K562 (cell line): ENCODE data around the gene KRIT1. TPM values are rescaled to one million over a fixed set of nuclear protein-coding genes. Genes with fewer than 3 reads are reported as not detected.

Experiments
- CBX2 ChIP-seq: fragments of 200-600 bp; sonication (generic); IDR thresholded peaks from one replicate; pipeline ENCODE4 v1.6.1; 2012; ENCODE audit warnings: mild to moderate bottlenecking, low read length, inconsistent platforms; ENCODE audit not compliant: insufficient read depth, poor library complexity, severe bottlenecking
- CHD1 ChIP-seq: fragments of 200-600 bp; sonication (generic); IDR thresholded peaks from one replicate; pipeline ENCODE4 v1.6.1; 2012; ENCODE audit warnings: mild to moderate bottlenecking, moderate library complexity, low read length, inconsistent platforms
- CXXC5 ChIP-seq: fragments of 250-450 bp; sonication (Bioruptor Pico); IDR thresholded peaks from 2 replicates; pipeline ENCODE4 v1.8.0; 2022; ENCODE audit warnings: inconsistent platforms, mild to moderate bottlenecking, moderate library complexity
- HDAC1 ChIP-seq, 2 experiments: fragments of 450-650 bp; IDR thresholded peaks; 2 replicates each; pipeline ENCODE4 v1.6.1; 2016 to 2017; ENCODE audit warnings: inconsistent platforms in 1 of 2, mild to moderate bottlenecking in 1 of 2, moderate library complexity in 1 of 2
- HDAC2 ChIP-seq: fragments of 450-650 bp; IDR thresholded peaks from 2 replicates; pipeline ENCODE4 v1.6.1; 2016; ENCODE audit warnings: mild to moderate bottlenecking
- HMGXB4 ChIP-seq: sonication (generic); formaldehyde crosslinking; IDR thresholded peaks from 2 replicates; pipeline ENCODE4 v1.8.1; 2023; ENCODE audit warnings: mild to moderate bottlenecking, missing genetic modification reagents
- KLF16 ChIP-seq: IDR thresholded peaks from 2 replicates; pipeline ENCODE4 v1.6.1; 2016; ENCODE audit warnings: antibody characterized with exemption
- NKRF ChIP-seq: fragments of 450-650 bp; IDR thresholded peaks from 2 replicates; pipeline ENCODE4 v1.6.1; 2016; ENCODE audit warnings: borderline replicate concordance
- PHF20 ChIP-seq: fragments of 450-650 bp; IDR thresholded peaks from 2 replicates; pipeline ENCODE4 v1.6.1; 2018; ENCODE audit not compliant: partially characterized antibody
- PHF8 ChIP-seq: fragments of 200-600 bp; sonication (generic); IDR thresholded peaks from 2 replicates; pipeline ENCODE4 v1.6.1; 2012; ENCODE audit warnings: mixed run types, mild to moderate bottlenecking, inconsistent platforms, low read length, moderate library complexity, borderline replicate concordance
- RBM14 ChIP-seq: fragments of 200-400 bp; formaldehyde crosslinking; IDR thresholded peaks from 2 replicates; pipeline ENCODE4 v1.6.1; 2018; ENCODE audit warnings: low read depth, mild to moderate bottlenecking, low read length, moderate library complexity, borderline replicate concordance; ENCODE audit not compliant: insufficient read depth
- RFX7 ChIP-seq: fragments of 250-450 bp; sonication (Bioruptor Pico); IDR thresholded peaks from 2 replicates; pipeline ENCODE4 v1.5.1; 2021; ENCODE audit warnings: mild to moderate bottlenecking
- SAFB ChIP-seq: fragments of 200-400 bp; formaldehyde crosslinking; IDR thresholded peaks from 2 replicates; pipeline ENCODE4 v1.6.1; 2017; ENCODE audit warnings: low read depth, low read length, borderline replicate concordance
- TCF15 ChIP-seq: fragments of 250-450 bp; sonication (Bioruptor Pico); IDR thresholded peaks from 2 replicates; pipeline ENCODE4 v1.8.0; 2022; ENCODE audit warnings: moderate library complexity, mild to moderate bottlenecking, inconsistent platforms
- TGIF2 ChIP-seq: sonication (generic); formaldehyde crosslinking; IDR thresholded peaks from 2 replicates; pipeline ENCODE4 v1.8.1; 2022; ENCODE audit warnings: mild to moderate bottlenecking, missing genetic modification reagents, moderate library complexity
- YY1 ChIP-seq, 3 experiments: IDR thresholded peaks; 2 replicates each; pipeline ENCODE4 v1.6.1; 2011; ENCODE audit warnings: low read length in 2 of 3, mild to moderate bottlenecking in 2 of 3, moderate library complexity in 2 of 3, borderline replicate concordance in 1 of 3, control low read depth in 1 of 3, low read depth in 1 of 3; ENCODE audit not compliant: insufficient read depth in 3 of 3, insufficient replicate concordance in 2 of 3, control insufficient read depth in 1 of 3, insufficient read length in 1 of 3; ENCODE audit errors: extremely low read depth in 1 of 3
- ZEB2 ChIP-seq: fragments of 450-650 bp; IDR thresholded peaks from 2 replicates; pipeline ENCODE4 v1.6.1; 2016
- ZNF239 ChIP-seq: fragments of 250-450 bp; sonication (Bioruptor Pico); IDR thresholded peaks from 2 replicates; pipeline ENCODE4 v1.4.0; 2020; ENCODE audit warnings: mild to moderate bottlenecking
- ZNF384 ChIP-seq: IDR thresholded peaks from 2 replicates; pipeline ENCODE4 v1.6.1; 2012; ENCODE audit warnings: low read depth, low read length, improper control_type of control experiment
- ZNF583 ChIP-seq: fragments of 250-450 bp; sonication (Bioruptor Pico); IDR thresholded peaks from 2 replicates; pipeline ENCODE4 v1.4.0; 2020
- ZNF695 ChIP-seq: fragments of 450-650 bp; formaldehyde crosslinking; IDR thresholded peaks from 2 replicates; pipeline ENCODE4 v1.4.0; 2020; ENCODE audit warnings: mild to moderate bottlenecking, moderate library complexity
- ZNF740 ChIP-seq, 3 experiments: fragments of 200-800 bp in 1 of 3; sonication (Bioruptor generic) in 1 of 3; sonication (generic) in 1 of 3; formaldehyde crosslinking in 1 of 3; IDR thresholded peaks; 2 replicates each; pipeline versions ENCODE4 v1.6.1 to v1.8.0; 2016 to 2022; ENCODE audit warnings: mild to moderate bottlenecking in 2 of 3, missing compliant biosample characterization in 2 of 3, missing genetic modification characterization in 2 of 3, missing genetic modification reagents in 1 of 3
- ZSCAN32 ChIP-seq: fragments of 450-650 bp; formaldehyde crosslinking; IDR thresholded peaks from 2 replicates; pipeline ENCODE4 v1.4.0; 2020; ENCODE audit warnings: mild to moderate bottlenecking, moderate library complexity
- polyA plus RNA-seq, 8 experiments: library from polyadenylated mRNA; depleted of rRNA in 4 of 8; stranded (reverse) in 5 of 8; unstranded in 3 of 8; fragments of >200 nt; fragmentation: Nextera tagmentation in 2 of 8; fragmentation: Illumina TruSeq in 1 of 8; extraction: Ambion mirVana in 2 of 8; extraction: Trizol in 1 of 8; gene quantifications; 2 replicates each; pipeline versions ENCODE4 v1.2.1 to v1.2.3, GENCODE V29; 2011 to 2014; ENCODE audit warnings: inconsistent platforms in 1 of 8, missing spikeins in 1 of 8
- total RNA-seq, 7 experiments: library from RNA; depleted of rRNA in 6 of 7; stranded (reverse); fragments of >200 nt in 6 of 7; fragmentation: Illumina TruSeq in 2 of 7; extraction: Trizol in 2 of 7; gene quantifications; 2 replicates each; pipeline versions ENCODE4 v1.2.1 to v1.2.3, GENCODE V29; 2011 to 2021; ENCODE audit warnings: low replicate concordance in 1 of 7

Gene KRIT1
- total and polyA plus RNA-seq, 9 of the 15 experiments (the other 6 are each of a cell fraction or from before 2014, with no cell fraction given): 21.5 to 81.4 (median 55.9) TPM

- TF ChIP-seq NKRF (0 out of 2 replicates have a peak, but pooled peaks have one; percentile 12), HDAC1 (IDR thresholded peaks at IDR 0.05) (peak in 1 of 2 experiments; percentile 24; a peak in 1 of 4 replicates), ZNF239 (CRISPR knock-in tag) (no peak), CXXC5 (CRISPR knock-in tag) (no peak), RFX7 (no peak), TCF15 (CRISPR knock-in tag) (no peak), ZNF740 (CRISPR knock-in tag; IDR thresholded peaks at IDR 0.05) (peak; percentile 89), ZNF740 (tag; IDR thresholded peaks at IDR 0.05) (no peak), ZNF384 (no peak), ZNF583 (CRISPR knock-in tag) (no peak), ZEB2 (0 out of 2 replicates have a peak, but pooled peaks have one; percentile 8), PHF8 (no peak), CBX2 (no peak), KLF16 (no peak), SAFB (no peak), TGIF2 (CRISPR knock-in tag) (no peak), HMGXB4 (CRISPR knock-in tag) (peak; percentile 85), YY1 (IDR thresholded peaks at IDR 0.05; ENCODE audit: borderline replicate concordance in 1 of 3, control insufficient read depth in 1 of 3, extremely low read depth in 1 of 3, insufficient read depth in 3 of 3, insufficient read length in 1 of 3, insufficient replicate concordance in 2 of 3, low read depth in 1 of 3, low read length in 2 of 3) (no peak), ZSCAN32 (no peak), HDAC2 (0 out of 2 replicates have a peak, but pooled peaks have one; percentile 28), PHF20 (no peak), RBM14 (no peak), CHD1 (no peak), ZNF695 (CRISPR knock-in tag) (no peak)
Measured at GRCh38 chr7:92246360-92247101, 817 bp upstream of the KRIT1 start (continued).
